ENCODE measurements around the gene HCK.

HCK gene

GRCh38 chr20:32132911-32133549, 81.0 kb downstream of the HCK start:
- DNase-seq: no peak

DNA sequence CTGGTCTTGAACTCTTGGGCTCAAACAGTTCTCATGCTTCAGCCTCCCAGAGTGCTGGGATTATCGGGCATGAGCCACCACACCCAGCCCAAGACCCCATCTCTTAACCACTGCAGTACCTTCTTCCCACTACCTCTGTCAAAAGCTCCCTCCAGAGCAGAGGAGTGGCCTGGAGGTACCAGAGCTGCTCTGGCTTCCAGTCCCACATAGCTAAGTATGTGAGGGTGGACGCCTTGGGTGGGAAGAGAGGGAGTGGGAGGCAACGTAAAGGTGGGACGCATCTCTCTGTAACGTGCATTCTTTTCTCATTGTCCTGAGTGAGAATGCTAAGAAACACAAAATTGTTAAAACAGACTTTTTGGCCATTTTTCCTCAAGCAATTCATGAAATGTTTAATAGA, 82.0 kb downstream of the HCK start:
- DNase-seq: no peak

- no peak for DNase-seq
These were observed 84.0 kb downstream of the HCK start for GRCh38 chr20:32135983-32136515.

GRCh38 chr20:32138921-32139320, 86.9 kb downstream of the HCK start:
- no peak for DNase-seq

GRCh38 chr20:32139947-32140346, 87.9 kb downstream of the HCK start:
- DNase-seq: no peak

- DNase-seq: no peak
These were observed 88.6 kb downstream of the HCK start for GRCh38 chr20:32140603-32141002.

- DNase-seq: no peak
These were observed 89.5 kb downstream of the HCK start for GRCh38 chr20:32141465-32141980.

DNA sequence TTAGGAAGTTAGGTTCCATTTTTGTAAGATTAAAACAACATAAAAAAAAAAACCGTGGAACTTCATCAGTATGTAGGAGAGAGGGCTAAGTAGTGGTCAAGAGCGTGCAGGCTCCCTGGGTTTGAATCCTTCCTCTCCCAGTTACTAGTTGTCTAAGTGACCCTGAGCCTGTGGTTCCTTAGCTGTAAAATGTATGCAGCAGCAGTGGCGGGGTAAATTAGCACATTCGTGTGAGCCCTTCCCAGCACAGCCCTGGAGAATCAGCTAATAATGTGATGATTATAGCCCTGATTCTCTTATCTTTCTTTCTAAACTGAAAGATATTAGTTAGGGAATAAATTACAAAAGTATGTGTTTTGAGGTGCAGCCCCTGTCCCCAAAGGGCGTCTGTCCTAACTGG, 90.0 kb downstream of the HCK start:
- no peak for DNase-seq

DNA sequence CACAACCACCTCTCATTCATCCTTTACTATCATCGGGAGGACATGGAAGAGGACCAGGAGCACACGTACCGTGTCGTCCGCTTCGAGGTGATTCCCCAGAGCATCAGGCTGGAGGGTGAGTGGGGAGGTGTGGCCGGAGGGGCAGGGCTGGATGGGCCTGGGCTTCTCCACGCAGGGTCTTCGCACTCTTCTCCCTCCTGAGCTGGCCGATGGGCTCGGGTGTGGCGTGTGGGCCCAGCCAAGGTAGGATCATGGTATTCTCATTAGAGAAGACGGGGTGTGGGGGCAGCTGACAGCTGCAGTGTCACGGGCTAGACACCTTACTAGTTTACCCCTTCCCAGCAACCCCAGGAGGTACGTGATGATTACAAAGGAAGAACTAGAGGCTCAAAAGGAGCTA, 90.9 kb downstream of the HCK start:
- DNase-seq: no peak

- DNase-seq: no peak
These were observed 93.0 kb downstream of the HCK start for GRCh38 chr20:32144898-32145662.

DNA sequence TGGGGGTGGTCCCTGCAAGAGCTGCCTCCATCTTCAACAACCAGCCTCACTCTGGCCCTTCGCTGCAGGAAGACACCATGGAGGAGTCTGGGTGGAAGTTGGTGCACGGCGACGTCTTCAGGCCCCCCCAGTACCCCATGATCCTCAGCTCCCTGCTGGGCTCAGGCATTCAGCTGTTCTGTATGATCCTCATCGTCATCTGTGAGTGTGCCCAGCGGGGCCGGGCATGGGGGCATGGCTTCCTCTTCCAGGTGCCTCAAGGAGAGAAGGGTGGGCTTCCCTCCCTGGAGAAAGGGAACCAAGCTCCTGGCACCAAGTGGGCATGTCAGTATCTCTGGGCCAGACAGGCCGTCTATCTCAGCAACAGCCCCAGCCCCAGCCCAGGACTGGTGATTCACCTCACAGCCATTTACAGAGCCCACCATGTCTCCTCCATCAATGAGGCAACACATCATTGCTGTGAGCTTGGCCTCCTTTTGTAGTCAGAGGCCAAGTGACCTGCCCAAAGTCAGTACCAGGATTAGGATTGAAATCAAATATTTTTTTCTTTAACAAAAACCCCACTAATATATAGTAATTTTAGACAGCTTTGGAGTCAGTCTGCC, 97.6 kb downstream of the HCK start:
- no peak for DNase-seq

- DNase-seq: no peak
These were observed 98.3 kb downstream of the HCK start for GRCh38 chr20:32150291-32150848.
